Karpas-422 (cell line): ENCODE data around the gene PAQR7. TPM values are rescaled to one million over a fixed set of nuclear protein-coding genes. Genes with fewer than 3 reads are reported as not detected.

Experiments used
- DNase-seq: peaks from one replicate; pipeline ENCODE4 v3.0.0-alpha.2; 2015
- H2AFZ ChIP-seq: fragments of 200-600 bp; sonication (generic); 2 replicates; pipeline ENCODE4 v1.6.1; 2014; ENCODE audit warnings: antibody characterized with exemption, low read length, mixed read lengths
- H3K27ac ChIP-seq: fragments of 200-600 bp; sonication (generic); 2 replicates; pipeline ENCODE4 v1.5.1; 2014; ENCODE audit warnings: mild to moderate bottlenecking, low read length, moderate library complexity
- H3K27me3 ChIP-seq: fragments of 200-600 bp; sonication (generic); 2 replicates; pipeline ENCODE4 v1.6.1; 2014; ENCODE audit warnings: low read length, mixed read lengths
- H3K36me3 ChIP-seq: fragments of 200-600 bp; sonication (generic); 2 replicates; pipeline ENCODE4 v1.6.1; 2014; ENCODE audit warnings: low read length, mixed read lengths; ENCODE audit not compliant: insufficient read depth
- H3K4me1 ChIP-seq: fragments of 200-600 bp; sonication (generic); 2 replicates; pipeline ENCODE4 v1.6.1; 2014; ENCODE audit warnings: mild to moderate bottlenecking, low read length, mixed read lengths
- H3K4me2 ChIP-seq: fragments of 200-600 bp; sonication (generic); 2 replicates; pipeline ENCODE4 v1.6.1; 2014; ENCODE audit warnings: low read length, low read depth, mild to moderate bottlenecking; ENCODE audit not compliant: poor library complexity, severe bottlenecking
- H3K4me3 ChIP-seq: fragments of 200-600 bp; sonication (generic); 2 replicates; pipeline ENCODE4 v1.5.1; 2014; ENCODE audit warnings: mild to moderate bottlenecking, antibody characterized with exemption, low read length, mixed read lengths
- H3K79me2 ChIP-seq: fragments of 200-600 bp; sonication (generic); 2 replicates; pipeline ENCODE4 v1.6.1; 2014; ENCODE audit warnings: mild to moderate bottlenecking, low read length, mixed read lengths
- H3K9ac ChIP-seq: fragments of 200-600 bp; sonication (generic); 2 replicates; pipeline ENCODE4 v1.6.0; 2014; ENCODE audit warnings: low read length
- H3K9me2 ChIP-seq: fragments of 200-600 bp; sonication (generic), shearing (Covaris generic); replicated peaks from 2 replicates; pipeline ENCODE4 v1.6.0; 2014; ENCODE audit warnings: mild to moderate bottlenecking, low read length, moderate library complexity; ENCODE audit not compliant: insufficient read depth
- H3K9me3 ChIP-seq: fragments of 300-700, 200-600 bp; sonication (generic); 2 replicates; pipeline ENCODE4 v1.6.1; 2014; ENCODE audit warnings: low read length, mixed read lengths
- H4K20me1 ChIP-seq: fragments of 200-600 bp; sonication (generic); 2 replicates; pipeline ENCODE4 v1.6.1; 2014; ENCODE audit warnings: mild to moderate bottlenecking, antibody characterized with exemption, low read length, low read depth; ENCODE audit not compliant: insufficient read depth
- total RNA-seq: library from RNA; depleted of rRNA; stranded (reverse); fragments of >200 nt; shearing (Covaris generic); gene quantifications from 2 replicates; pipeline ENCODE4 v1.2.3, GENCODE V29; 2014; ENCODE audit warnings: low replicate concordance; rRNA removed

PAQR7 gene
- 6.3 and 8.4 TPM in 2 replicates for total RNA-seq

GRCh38 chr1:25875154-25875855, at the start of gene PAQR7:
Gene PAQR7 (minus strand): TSS chr1:25875708. CDS start chr1:25863839, 11,869 bp downstream.
- Histone ChIP-seq H2AFZ (peak within 1 kb of the TSS; percentile 79), H3K79me2 (no peaks in the 10 kb centered on the region), H3K9me2 (no peaks in the 10 kb centered on the region), H3K9ac (peak within 1 kb of the TSS; percentile 74), H3K27ac (no peak within 1 kb of the TSS), H3K27me3 (no peaks in the 10 kb centered on the region), H4K20me1 (no peaks in the 10 kb centered on the region), H3K36me3 (no peaks in the 10 kb centered on the region), H3K4me3 (peak within 1 kb of the TSS; percentile 73), H3K4me1 (peaks cover 56% of the 10 kb centered on the region), H3K9me3 (no peaks in the 10 kb centered on the region), H3K4me2 (peak within 1 kb of the TSS; percentile 80)
- DNase-seq: peak; percentile 76

- H2AFZ ChIP-seq: no peak overlapping the region
- no peaks in the 10 kb centered on the region for H3K36me3 ChIP-seq
- no peak overlapping the region for H3K9ac ChIP-seq
- no peaks in the 10 kb centered on the region for H3K79me2 ChIP-seq
- no peaks in the 10 kb centered on the region for H3K9me3 ChIP-seq
- no peak overlapping the region for H3K27ac ChIP-seq
- no peaks in the 10 kb centered on the region for H3K9me2 ChIP-seq
- peaks cover 3% of the 10 kb centered on the region; the same call in 1 of the 2 replicates for H3K4me1 ChIP-seq
- H3K4me3 ChIP-seq: no peak overlapping the region
- no peaks in the 10 kb centered on the region for H4K20me1 ChIP-seq
- no peaks in the 10 kb centered on the region for H3K27me3 ChIP-seq
- no peak overlapping the region for H3K4me2 ChIP-seq
- DNase-seq: no peak
These were observed 48.9 kb upstream of the PAQR7 start for GRCh38 chr1:25924454-25924853.

DNA sequence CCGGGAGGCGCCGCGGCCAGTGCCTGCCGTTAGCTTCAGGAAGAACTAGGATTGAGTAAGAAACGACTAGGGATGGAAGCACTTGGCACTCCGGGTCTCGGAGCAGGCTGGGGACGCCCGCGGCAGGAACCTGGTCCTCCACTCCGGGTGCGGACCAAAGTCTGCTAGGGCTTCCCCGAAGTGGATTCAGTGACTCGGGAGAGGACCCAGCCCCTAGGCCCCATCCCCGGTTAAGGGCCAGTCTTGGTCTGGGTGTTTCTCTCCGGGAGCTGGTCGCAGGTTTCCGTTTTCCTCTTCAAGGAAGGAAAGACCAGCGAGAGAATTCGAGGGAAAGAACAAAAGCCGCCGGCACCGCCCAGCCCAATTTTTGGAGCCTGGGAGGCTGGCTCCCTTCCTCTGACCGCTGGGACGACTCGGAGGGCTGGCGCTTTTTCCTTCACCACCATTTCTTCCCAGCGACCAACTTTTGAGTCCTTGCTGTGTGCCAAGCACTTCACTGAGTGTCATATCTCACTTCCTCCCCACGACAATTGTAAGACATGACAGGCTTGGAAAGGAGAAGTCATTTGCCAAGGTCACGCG, 47.6 kb upstream of the PAQR7 start:
- no peak overlapping the region for H3K27ac ChIP-seq
- H3K4me1 ChIP-seq: peaks cover 3% of the 10 kb centered on the region; the same call in 1 of the 2 replicates
- H4K20me1 ChIP-seq: no peaks in the 10 kb centered on the region
- no peak overlapping the region for H3K4me3 ChIP-seq
- no peak overlapping the region for H2AFZ ChIP-seq
- no peak overlapping the region for H3K4me2 ChIP-seq
- no peak overlapping the region for H3K9ac ChIP-seq
- no peaks in the 10 kb centered on the region for H3K36me3 ChIP-seq
- H3K79me2 ChIP-seq: no peaks in the 10 kb centered on the region
- no peaks in the 10 kb centered on the region for H3K9me2 ChIP-seq
- H3K27me3 ChIP-seq: no peaks in the 10 kb centered on the region
- H3K9me3 ChIP-seq: no peaks in the 10 kb centered on the region
- no peak for DNase-seq

DNA sequence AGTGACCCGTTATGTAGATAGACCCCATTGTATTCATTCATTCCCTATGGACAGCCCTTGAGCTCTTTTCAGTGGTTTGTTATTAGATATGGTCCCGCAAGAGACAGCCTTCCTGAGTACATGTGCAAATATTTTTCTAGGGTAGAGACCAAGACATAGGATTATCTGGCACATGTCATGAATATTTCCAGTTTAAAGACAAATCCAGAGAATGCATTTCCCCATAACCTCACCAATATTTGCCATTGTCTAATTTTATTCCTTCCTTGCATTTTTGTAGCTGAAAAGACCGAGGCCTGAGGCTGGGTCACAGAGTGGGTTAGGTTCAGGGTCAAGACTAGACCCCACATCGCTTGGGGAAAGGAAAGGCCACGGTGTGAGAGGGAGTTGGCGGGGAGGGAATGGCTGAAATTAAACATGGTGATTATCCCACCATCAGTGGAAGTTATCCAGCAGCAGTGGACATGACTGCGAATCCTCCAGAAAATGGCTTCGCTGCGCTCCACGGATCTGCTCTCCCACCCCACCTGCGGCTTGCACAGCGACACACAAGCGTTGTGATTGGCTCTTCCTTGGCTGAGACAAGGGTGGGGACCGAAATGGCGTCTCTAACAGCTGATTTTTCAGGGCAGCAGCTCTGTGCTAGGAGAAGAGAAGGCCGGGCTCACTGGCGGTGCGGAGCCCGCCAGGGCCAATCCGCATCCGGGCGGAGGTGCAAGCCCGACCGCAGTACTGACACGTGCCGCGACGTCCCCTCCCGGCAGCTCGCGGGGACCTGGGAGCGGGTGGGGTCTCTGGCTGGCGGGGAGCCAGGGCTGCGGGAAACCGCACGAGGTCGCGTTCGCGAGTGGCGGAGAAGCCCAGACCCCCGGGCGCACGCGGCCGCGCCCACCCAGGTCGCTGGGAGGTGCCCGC, 46.8 kb upstream of the PAQR7 start:
- no peaks in the 10 kb centered on the region for H3K27me3 ChIP-seq
- no peak overlapping the region for H2AFZ ChIP-seq
- H3K36me3 ChIP-seq: no peaks in the 10 kb centered on the region
- H3K4me1 ChIP-seq: peaks cover 3% of the 10 kb centered on the region; the same call in 1 of the 2 replicates
- H3K27ac ChIP-seq: no peak overlapping the region
- H4K20me1 ChIP-seq: no peaks in the 10 kb centered on the region
- H3K9me3 ChIP-seq: no peaks in the 10 kb centered on the region
- H3K9ac ChIP-seq: no peak overlapping the region
- no peak for DNase-seq
- H3K4me2 ChIP-seq: no peak overlapping the region
- H3K9me2 ChIP-seq: no peaks in the 10 kb centered on the region
- H3K79me2 ChIP-seq: no peaks in the 10 kb centered on the region
- H3K4me3 ChIP-seq: no peak overlapping the region

DNA sequence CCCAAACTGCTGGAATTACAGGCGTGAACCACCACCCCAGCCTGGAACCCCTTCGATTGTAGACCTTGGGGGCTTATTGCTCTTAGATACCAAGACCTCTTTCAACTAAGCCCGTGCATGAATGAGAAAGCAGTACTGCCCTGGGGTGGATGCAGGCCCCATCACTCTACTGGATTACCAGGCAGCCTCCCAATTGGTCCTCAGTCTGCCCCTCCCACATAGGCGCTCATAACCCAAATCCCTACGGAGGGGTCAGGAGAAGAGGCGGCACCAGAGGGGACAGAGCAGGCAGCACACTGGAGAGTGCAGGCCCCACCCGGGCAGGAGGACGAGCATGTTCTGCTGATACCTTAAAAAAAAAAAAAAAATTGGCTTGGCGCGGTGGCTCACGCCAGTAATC, 43.1 kb upstream of the PAQR7 start:
- no peaks in the 10 kb centered on the region for H3K36me3 ChIP-seq

DNA sequence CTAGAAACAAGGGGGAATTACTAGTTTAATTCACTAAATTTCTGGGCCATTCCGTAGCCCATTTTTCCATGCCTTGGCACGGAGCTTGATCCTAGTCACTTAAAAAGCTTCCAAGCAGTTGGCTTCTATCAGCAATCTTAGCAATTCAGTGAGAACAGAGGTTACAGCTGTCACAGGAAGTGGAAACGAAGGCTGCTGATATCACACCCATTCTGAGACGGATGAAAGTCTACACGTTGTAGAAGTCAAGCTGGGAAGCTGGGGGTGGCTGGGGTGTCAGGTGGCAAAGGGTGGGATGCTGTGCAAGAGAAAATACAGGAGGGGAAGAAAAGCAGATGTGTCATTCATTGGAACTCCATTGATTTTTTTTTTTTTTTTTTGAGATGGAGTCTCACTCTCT, 42.5 kb upstream of the PAQR7 start:
- H3K79me2 ChIP-seq: no peaks in the 10 kb centered on the region
- H3K27ac ChIP-seq: no peak overlapping the region
- H3K36me3 ChIP-seq: no peaks in the 10 kb centered on the region
- no peak overlapping the region for H3K4me2 ChIP-seq
- no peaks in the 10 kb centered on the region for H3K9me2 ChIP-seq
- peaks cover 9% of the 10 kb centered on the region for H3K4me1 ChIP-seq
- H4K20me1 ChIP-seq: no peaks in the 10 kb centered on the region
- no peak overlapping the region for H3K4me3 ChIP-seq
- no peak overlapping the region for H2AFZ ChIP-seq
- H3K9ac ChIP-seq: no peak overlapping the region
- H3K27me3 ChIP-seq: no peaks in the 10 kb centered on the region
- DNase-seq: no peak
- H3K9me3 ChIP-seq: no peaks in the 10 kb centered on the region

More for the DNA sequence above, 43.1 kb upstream of the PAQR7 start:
- no peak for DNase-seq
- no peaks in the 10 kb centered on the region for H3K27me3 ChIP-seq
- no peak overlapping the region for H3K9ac ChIP-seq
- no peaks in the 10 kb centered on the region for H3K9me2 ChIP-seq
- peaks cover 9% of the 10 kb centered on the region for H3K4me1 ChIP-seq
- no peaks in the 10 kb centered on the region for H4K20me1 ChIP-seq
- H2AFZ ChIP-seq: no peak overlapping the region
- H3K4me3 ChIP-seq: no peak overlapping the region
- H3K9me3 ChIP-seq: no peaks in the 10 kb centered on the region
- H3K4me2 ChIP-seq: no peak overlapping the region
- no peak overlapping the region for H3K27ac ChIP-seq
- H3K79me2 ChIP-seq: no peaks in the 10 kb centered on the region

- H3K27me3 ChIP-seq: no peaks in the 10 kb centered on the region
- H2AFZ ChIP-seq: no peak overlapping the region
- no peak overlapping the region for H3K4me2 ChIP-seq
- DNase-seq: no peak
- H4K20me1 ChIP-seq: no peaks in the 10 kb centered on the region
- no peak overlapping the region for H3K27ac ChIP-seq
- no peaks in the 10 kb centered on the region for H3K79me2 ChIP-seq
- no peaks in the 10 kb centered on the region for H3K9me2 ChIP-seq
- peaks cover 9% of the 10 kb centered on the region for H3K4me1 ChIP-seq
- H3K9ac ChIP-seq: no peak overlapping the region
- H3K9me3 ChIP-seq: no peaks in the 10 kb centered on the region
- H3K36me3 ChIP-seq: no peaks in the 10 kb centered on the region
- H3K4me3 ChIP-seq: no peak overlapping the region
These were observed 41.0 kb upstream of the PAQR7 start for GRCh38 chr1:25916460-25916859.
